Measurements from ENCODE around the gene ATP12A.

The ATP12A gene

GRCh38 chr13:24650161-24650560, 30.0 kb upstream of the ATP12A start:
- no peak overlapping the region for H3K4me3 ChIP-seq (ENCODE audit: control insufficient read depth, low read depth, low read length)
- TF ChIP-seq CTCF (IDR thresholded peaks at IDR 0.05; ENCODE audit: control insufficient read depth, insufficient read depth, low read depth, low read length, missing control alignments) = no peak
- peak; percentile 73 for DNase-seq (ENCODE audit: low read depth)

DNA sequence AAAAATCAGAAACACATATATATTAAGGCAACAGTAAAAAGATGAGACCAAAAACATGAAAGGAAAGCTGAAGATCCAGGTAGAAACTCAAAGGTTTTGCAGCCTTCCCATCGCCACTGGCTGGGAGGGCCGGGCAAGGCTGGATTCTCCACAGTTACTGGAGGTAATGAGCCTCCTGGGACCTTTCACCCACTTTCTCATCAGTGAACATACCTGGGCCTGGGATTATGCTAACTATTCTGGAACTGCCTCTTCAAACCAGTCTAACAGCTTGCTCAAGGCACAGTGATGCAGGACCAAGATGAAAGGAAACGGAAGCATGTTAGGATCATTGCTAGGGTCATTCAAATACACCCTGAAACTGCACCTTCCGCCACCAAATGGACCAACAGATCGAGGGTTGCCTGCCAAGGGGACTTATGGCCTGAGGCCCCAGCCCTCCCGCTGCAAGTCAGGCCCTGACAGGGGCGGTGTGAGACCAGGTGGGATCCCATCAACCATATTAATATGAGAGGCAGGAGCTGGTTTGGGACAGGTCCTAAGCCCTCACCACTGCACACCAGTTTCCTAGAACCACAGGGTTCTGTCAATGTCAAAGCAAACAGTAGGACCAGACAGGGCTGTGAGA, 28.4 kb upstream of the ATP12A start:
- no peak overlapping the region for H3K4me3 ChIP-seq (ENCODE audit: control insufficient read depth, low read depth, low read length)
- DNase-seq (ENCODE audit: low read depth) = no peak
- no peak for TF ChIP-seq CTCF (IDR thresholded peaks at IDR 0.05; ENCODE audit: control insufficient read depth, insufficient read depth, low read depth, low read length, missing control alignments)

- TF ChIP-seq CTCF (IDR thresholded peaks at IDR 0.05; ENCODE audit: control insufficient read depth, insufficient read depth, low read depth, low read length, missing control alignments) = no peak
- no peak for DNase-seq (ENCODE audit: low read depth)
- H3K4me3 ChIP-seq (ENCODE audit: control insufficient read depth, low read depth, low read length) = no peak overlapping the region
These were observed 27.8 kb upstream of the ATP12A start for GRCh38 chr13:24652359-24652758.

- peak; percentile 24 for DNase-seq (ENCODE audit: low read depth)
- H3K4me3 ChIP-seq (ENCODE audit: control insufficient read depth, low read depth, low read length) = no peak overlapping the region
- TF ChIP-seq CTCF (IDR thresholded peaks at IDR 0.05; ENCODE audit: control insufficient read depth, insufficient read depth, low read depth, low read length, missing control alignments) = no peak
These were observed 25.5 kb upstream of the ATP12A start for GRCh38 chr13:24654741-24655140.

GRCh38 chr13:24659239-24659638, 21.0 kb upstream of the ATP12A start:
- DNase-seq (ENCODE audit: low read depth) = no peak
- no peak for TF ChIP-seq CTCF (IDR thresholded peaks at IDR 0.05; ENCODE audit: control insufficient read depth, insufficient read depth, low read depth, low read length, missing control alignments)
- H3K4me3 ChIP-seq (ENCODE audit: control insufficient read depth, low read depth, low read length) = no peak overlapping the region

- DNase-seq (ENCODE audit: low read depth) = no peak
- no peak for TF ChIP-seq CTCF (IDR thresholded peaks at IDR 0.05; ENCODE audit: control insufficient read depth, insufficient read depth, low read depth, low read length, missing control alignments)
- no peak overlapping the region for H3K4me3 ChIP-seq (ENCODE audit: control insufficient read depth, low read depth, low read length)
These were observed 20.0 kb upstream of the ATP12A start for GRCh38 chr13:24660023-24660741.
